Activated T-cell treated with anti-CD3 and anti-CD28 coated beads, Interleukin-2, amount 50 U/mL, for 4 hours (primary cell): Measurements from ENCODE around the gene NAGS. TPM values are rescaled to one million over a fixed set of nuclear protein-coding genes. Genes with fewer than 3 reads are reported as not detected.
"Not testable (repeated sequence)": the region's sequence is repeated elsewhere in the genome, so short reads cannot be mapped to it uniquely, and the experiment has no call there.

Experiments used
- ATAC-seq, 2 donors: fragments of 200-7000 bp; cut with Tn5 transposase; one replicate each; pipeline ENCODE4 v1.10.0; 2021
- DNase-seq: peaks from one replicate; pipeline ENCODE4 v3.0.0-alpha.2; 2020
- H3K27me3 Mint-ChIP-seq: one replicate; pipeline ENCODE4 v1.8.0; 2021; ENCODE audit warnings: low read depth, mixed read lengths
- H3K36me3 Mint-ChIP-seq: one replicate; pipeline ENCODE4 v1.8.0; 2022; ENCODE audit warnings: mixed read lengths; ENCODE audit not compliant: insufficient read depth
- H3K4me1 Mint-ChIP-seq: one replicate; pipeline ENCODE4 v1.8.0; 2021; ENCODE audit warnings: low read depth, mixed read lengths
- H3K4me3 Mint-ChIP-seq: one replicate; pipeline ENCODE4 v1.8.0; 2021; ENCODE audit warnings: mild to moderate bottlenecking, moderate library complexity, mixed read lengths
- H3K9me3 Mint-ChIP-seq: one replicate; pipeline ENCODE4 v1.8.0; 2021; ENCODE audit warnings: mixed read lengths
- total RNA-seq, 3 donors: library from RNA; stranded (reverse); gene quantifications; one replicate each; pipeline ENCODE4 v1.2.1, GENCODE V29; 2021

The NAGS gene
- total RNA-seq, 3 donors from 2014 or later, result 0.25 to 0.52 (median 0.45) TPM

GRCh38 chr17:44029736-44030135 is 25.3 kb downstream of the NAGS start:
- no peak overlapping the region for H3K4me3 Mint-ChIP-seq

GRCh38 chr17:44030482-44030881 is 26.1 kb downstream of the NAGS start:
- H3K9me3 Mint-ChIP-seq, result no peaks in the 10 kb centered on the region
- ATAC-seq (no peak), DNase-seq (no peak)
- peaks cover 14% of the 10 kb centered on the region for H3K36me3 Mint-ChIP-seq
- no peak overlapping the region for H3K4me3 Mint-ChIP-seq
- peaks cover 4% of the 10 kb centered on the region for H3K4me1 Mint-ChIP-seq
- H3K27me3 Mint-ChIP-seq, result no peaks in the 10 kb centered on the region

More at GRCh38 chr17:44029736-44030135, 25.3 kb downstream of the NAGS start:
- DNase-seq (no peak), ATAC-seq (no peak)
- Mint-ChIP-seq H3K9me3 (no peaks in the 10 kb centered on the region), H3K27me3 (no peaks in the 10 kb centered on the region), H3K4me1 (peaks cover 4% of the 10 kb centered on the region), H3K36me3 (peaks cover 14% of the 10 kb centered on the region)

DNA sequence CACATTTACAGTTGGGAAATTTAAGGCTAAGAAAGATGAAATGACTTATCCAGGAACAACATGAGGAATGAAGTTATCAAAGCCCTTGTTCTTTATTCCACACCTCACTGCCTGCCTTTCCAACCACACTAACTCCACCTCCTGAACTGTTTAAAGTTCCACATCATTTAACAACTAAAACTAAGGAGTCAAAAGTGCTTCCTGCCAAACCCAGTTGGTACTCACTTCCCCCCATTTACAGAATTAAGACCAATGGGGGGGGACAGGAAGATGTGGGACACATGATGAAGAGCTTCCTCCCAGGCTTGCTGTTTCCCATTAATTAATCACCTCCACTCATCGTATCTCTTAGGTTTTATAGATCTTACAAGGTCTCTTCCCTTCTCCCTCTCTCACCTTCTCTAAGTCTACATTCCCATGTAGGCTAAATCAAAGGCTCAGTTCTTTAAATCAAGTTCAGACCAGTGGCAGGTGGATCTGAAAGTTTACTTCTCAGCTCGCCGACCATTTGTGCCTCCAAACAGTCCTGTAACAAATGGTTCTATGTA is 29.5 kb downstream of the NAGS start:
- ATAC-seq (no peak), DNase-seq (no peak)
- Mint-ChIP-seq H3K4me1 (peaks cover 4% of the 10 kb centered on the region), H3K9me3 (no peaks in the 10 kb centered on the region), H3K36me3 (peaks cover 23% of the 10 kb centered on the region), H3K27me3 (no peaks in the 10 kb centered on the region), H3K4me3 (no peak overlapping the region)

GRCh38 chr17:44034688-44035087 is 30.3 kb downstream of the NAGS start:
- ATAC-seq, DNase-seq, H3K4me3 Mint-ChIP-seq, H3K9me3 Mint-ChIP-seq, H3K4me1 Mint-ChIP-seq, H3K27me3 Mint-ChIP-seq: not testable (repeated sequence)
- peaks cover 24% of the 10 kb centered on the region for H3K36me3 Mint-ChIP-seq

GRCh38 chr17:44037471-44037870 is 33.0 kb downstream of the NAGS start:
- no peaks in the 10 kb centered on the region for H3K27me3 Mint-ChIP-seq
- DNase-seq, result no peak
- ATAC-seq, result no peak
- no peaks in the 10 kb centered on the region for H3K9me3 Mint-ChIP-seq
- H3K4me3 Mint-ChIP-seq, result no peak overlapping the region
- peaks cover 15% of the 10 kb centered on the region for H3K4me1 Mint-ChIP-seq
- peaks cover 31% of the 10 kb centered on the region for H3K36me3 Mint-ChIP-seq

DNA sequence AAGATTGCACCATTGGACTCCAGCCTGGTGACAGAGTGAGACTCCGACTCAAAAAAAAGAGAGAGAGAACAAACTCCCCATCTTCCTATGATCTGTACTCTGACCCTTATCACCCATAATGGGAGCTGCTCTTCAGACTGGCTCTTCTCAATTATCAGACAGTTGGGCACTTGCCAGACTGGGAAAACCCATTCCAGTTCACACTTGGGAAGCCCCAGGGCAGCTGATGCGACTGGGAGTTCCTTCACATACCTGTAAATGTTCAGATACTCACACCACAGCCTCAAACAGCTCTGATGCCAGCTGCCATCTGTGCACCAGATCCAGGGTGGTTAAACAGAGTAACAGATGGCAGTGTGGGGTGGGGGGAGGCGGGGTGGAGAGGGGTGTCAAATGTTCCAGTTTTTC is 34.2 kb downstream of the NAGS start:
- peaks cover 15% of the 10 kb centered on the region for H3K4me1 Mint-ChIP-seq
- H3K27me3 Mint-ChIP-seq, result no peaks in the 10 kb centered on the region
- ATAC-seq, result no peak
- H3K4me3 Mint-ChIP-seq, result no peak overlapping the region
- H3K36me3 Mint-ChIP-seq, result peaks cover 30% of the 10 kb centered on the region
- H3K9me3 Mint-ChIP-seq, result no peaks in the 10 kb centered on the region
- no peak for DNase-seq

DNA sequence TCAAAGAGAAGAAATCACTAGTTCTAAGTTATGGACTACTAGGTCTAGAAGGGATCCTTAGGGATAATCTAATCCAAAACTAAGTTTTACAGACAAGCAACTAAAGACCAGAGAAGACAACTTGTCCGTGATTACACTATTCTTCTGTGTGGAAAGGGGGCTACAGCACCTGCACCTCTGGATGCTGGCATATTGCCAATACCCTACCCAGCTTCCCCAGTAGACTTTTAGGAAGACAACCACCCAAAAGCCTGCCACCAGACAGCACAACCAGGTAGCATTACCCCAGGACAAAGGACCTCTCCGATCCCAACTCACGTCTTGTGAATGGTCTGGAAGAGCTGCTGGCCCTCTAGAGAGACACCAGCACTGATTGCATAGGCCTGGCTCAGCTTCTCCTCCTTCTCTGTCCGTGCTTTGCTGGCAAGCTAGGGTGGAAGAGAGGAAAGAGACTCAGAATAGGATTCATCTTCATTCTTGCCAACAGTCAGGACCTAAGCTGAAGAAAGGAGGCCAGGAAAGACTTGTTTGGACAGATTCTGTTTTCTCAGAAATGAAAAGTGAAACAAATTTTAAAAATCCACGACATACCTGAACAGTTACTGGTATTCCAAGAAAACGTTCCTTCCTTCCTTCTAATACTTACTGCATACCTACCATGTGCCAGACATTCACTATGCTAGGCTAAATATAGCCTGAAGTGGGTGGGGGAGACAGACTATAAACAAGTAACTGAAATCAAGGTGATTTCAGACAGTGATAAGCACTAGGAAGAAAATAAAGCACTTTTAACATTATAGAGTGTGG is 35.6 kb downstream of the NAGS start:
- Mint-ChIP-seq H3K4me3 (no peak overlapping the region), H3K36me3 (peaks cover 23% of the 10 kb centered on the region), H3K4me1 (peaks cover 10% of the 10 kb centered on the region), H3K9me3 (no peaks in the 10 kb centered on the region), H3K27me3 (no peaks in the 10 kb centered on the region)
- no peak for ATAC-seq
- DNase-seq, result no peak

GRCh38 chr17:44043272-44043696 is 38.9 kb downstream of the NAGS start:
- ATAC-seq (no peak), DNase-seq (no peak)
- Mint-ChIP-seq H3K36me3 (peaks cover 17% of the 10 kb centered on the region), H3K27me3 (no peaks in the 10 kb centered on the region), H3K9me3 (no peaks in the 10 kb centered on the region), H3K4me3 (no peak overlapping the region), H3K4me1 (peaks cover 10% of the 10 kb centered on the region)

- Mint-ChIP-seq H3K27me3 (no peaks in the 10 kb centered on the region), H3K9me3 (no peaks in the 10 kb centered on the region), H3K4me3 (no peak overlapping the region), H3K36me3 (peaks cover 17% of the 10 kb centered on the region), H3K4me1 (peaks cover 10% of the 10 kb centered on the region)
- DNase-seq, result no peak
- ATAC-seq, result no peak
Observed at GRCh38 chr17:44044071-44044470, 39.6 kb downstream of the NAGS start.

DNA sequence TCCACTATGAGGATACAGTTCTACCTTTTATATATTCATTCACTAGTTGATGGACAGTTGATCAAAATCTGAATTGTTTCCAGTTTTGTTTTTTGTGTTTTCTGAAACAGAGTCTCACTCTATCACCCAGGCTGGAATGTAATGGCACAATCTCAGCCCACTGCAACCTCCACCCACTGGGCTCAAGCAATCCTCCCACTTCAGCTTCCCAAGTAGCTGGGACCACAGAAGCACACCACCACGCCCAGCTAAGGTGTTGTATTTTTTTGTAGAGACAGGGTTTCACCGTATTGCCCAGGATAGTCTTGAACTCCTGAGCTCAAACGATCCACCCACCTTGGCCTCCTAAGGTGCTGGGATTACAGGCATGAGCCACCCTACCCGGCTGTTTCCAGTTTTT is 41.1 kb downstream of the NAGS start:
- no peaks in the 10 kb centered on the region for H3K9me3 Mint-ChIP-seq
- H3K4me3 Mint-ChIP-seq, result no peak overlapping the region
- H3K36me3 Mint-ChIP-seq, result peaks cover 10% of the 10 kb centered on the region
- no peak for ATAC-seq
- H3K27me3 Mint-ChIP-seq, result no peaks in the 10 kb centered on the region
- no peak for DNase-seq
- peaks cover 8% of the 10 kb centered on the region for H3K4me1 Mint-ChIP-seq

DNA sequence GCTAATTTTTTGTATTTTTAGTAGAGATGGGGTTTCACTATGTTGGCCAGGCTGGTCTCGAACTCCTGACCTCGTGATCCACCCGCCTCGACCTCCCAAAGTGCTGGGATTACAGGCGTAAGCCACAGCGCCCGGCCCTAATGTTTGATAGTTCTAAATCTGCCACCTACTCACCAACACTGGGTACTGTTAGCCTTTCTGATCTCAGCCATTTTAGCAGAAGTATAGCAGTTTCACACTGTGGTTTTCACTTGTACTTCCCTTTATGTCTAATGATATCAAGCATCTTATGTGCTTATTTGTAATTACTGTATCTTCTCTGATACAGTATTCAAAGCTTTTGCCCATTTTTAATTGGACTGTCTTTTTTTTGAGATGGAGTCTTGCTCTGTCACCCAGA is 42.5 kb downstream of the NAGS start:
- H3K9me3 Mint-ChIP-seq, DNase-seq, ATAC-seq, H3K36me3 Mint-ChIP-seq, H3K4me1 Mint-ChIP-seq, H3K27me3 Mint-ChIP-seq, H3K4me3 Mint-ChIP-seq: not testable (repeated sequence)

DNA sequence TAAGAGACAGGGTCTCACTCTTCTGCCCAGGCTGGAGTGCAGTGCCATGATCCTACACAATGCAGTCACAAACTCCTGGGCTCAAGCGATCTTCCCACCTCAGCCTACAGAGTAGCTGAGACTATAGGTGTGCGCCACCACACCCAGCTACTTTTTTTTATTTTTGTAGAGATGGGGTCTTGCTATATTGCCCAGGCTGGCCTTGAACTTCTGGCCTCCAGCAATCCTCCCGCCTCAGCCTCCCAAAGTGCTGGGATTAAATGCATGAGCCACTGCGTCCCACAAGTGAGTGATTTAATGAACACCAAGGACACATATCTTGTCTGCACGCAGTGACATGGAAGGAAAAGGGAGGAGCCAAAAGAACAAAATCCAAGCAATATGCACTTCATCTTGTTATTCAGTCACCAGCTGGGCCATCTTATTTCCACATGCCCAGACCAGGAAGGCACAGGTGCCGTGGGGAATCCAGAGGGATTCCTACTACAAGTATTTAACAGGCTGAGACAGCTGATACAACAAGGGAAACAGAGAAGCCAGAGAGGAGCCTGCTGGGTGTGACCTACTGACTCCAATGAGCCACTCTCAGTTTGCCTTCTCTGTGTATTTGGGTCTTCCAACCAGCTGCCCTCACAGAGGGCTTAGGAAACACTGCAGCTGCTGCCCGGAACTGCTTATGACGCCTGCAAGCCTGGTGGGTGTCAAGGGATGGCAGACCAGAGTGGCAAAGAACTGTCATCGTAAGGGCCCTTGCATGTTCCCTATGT is 45.1 kb downstream of the NAGS start:
- DNase-seq (no peak), ATAC-seq (no peak)
- no peaks in the 10 kb centered on the region for H3K27me3 Mint-ChIP-seq
- no peak overlapping the region for H3K4me3 Mint-ChIP-seq
- H3K9me3 Mint-ChIP-seq, result no peaks in the 10 kb centered on the region
- H3K4me1 Mint-ChIP-seq, result peaks cover 9% of the 10 kb centered on the region
- peaks cover 20% of the 10 kb centered on the region for H3K36me3 Mint-ChIP-seq

- DNase-seq (no peak), ATAC-seq (no peak)
- Mint-ChIP-seq H3K27me3 (no peaks in the 10 kb centered on the region), H3K36me3 (peaks cover 25% of the 10 kb centered on the region), H3K4me1 (peaks cover 11% of the 10 kb centered on the region), H3K4me3 (no peak overlapping the region), H3K9me3 (no peaks in the 10 kb centered on the region)
Observed at GRCh38 chr17:44053125-44053872, 48.9 kb downstream of the NAGS start.
